GM19372 (cell line): ENCODE data around the gene SRPRB.

ENCODE experiments used
- ATAC-seq: cut with Tn5 transposase; IDR thresholded peaks from one replicate; pipeline ENCODE4 v1.9.1; 2021; ENCODE audit warnings: mild to moderate bottlenecking, low read depth, moderate library complexity; ENCODE audit not compliant: unreplicated experiment

The SRPRB gene

DNA sequence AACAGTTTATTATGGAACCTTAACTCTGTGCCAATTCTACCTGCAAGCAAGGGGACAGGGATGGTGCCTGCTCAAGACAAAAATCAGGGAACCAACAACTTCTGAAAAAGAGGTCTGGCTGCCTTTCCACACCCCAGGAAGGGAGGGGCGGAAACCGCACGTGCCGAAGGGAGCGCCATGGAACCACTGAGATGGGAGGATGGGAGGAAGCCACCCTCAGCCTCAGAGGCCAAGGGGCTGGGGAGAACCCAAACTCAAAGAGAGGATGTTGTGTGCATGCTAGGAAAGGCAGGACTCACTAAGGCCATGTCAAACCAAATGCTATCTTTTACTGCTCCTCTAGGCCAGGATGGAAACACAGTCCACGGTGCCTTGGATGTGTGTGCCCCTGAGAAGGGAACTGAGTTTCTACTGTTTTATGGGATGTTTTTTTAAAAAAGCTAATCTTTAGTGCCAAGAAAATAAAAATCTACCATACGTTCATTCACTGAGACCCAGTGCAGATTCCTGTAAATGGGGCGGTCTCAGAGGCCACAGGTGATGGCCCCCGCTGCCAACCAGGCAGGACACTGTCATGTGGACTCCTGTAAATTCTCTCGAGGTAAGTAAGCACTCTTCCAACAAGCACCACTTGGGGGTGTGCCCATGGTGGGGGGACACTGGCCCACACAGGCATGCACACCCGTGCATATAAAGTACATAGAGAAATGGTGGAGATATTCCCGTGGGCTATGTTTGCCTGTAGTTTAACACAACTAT, 20.5 kb downstream of the SRPRB start:
- no peak for ATAC-seq

DNA sequence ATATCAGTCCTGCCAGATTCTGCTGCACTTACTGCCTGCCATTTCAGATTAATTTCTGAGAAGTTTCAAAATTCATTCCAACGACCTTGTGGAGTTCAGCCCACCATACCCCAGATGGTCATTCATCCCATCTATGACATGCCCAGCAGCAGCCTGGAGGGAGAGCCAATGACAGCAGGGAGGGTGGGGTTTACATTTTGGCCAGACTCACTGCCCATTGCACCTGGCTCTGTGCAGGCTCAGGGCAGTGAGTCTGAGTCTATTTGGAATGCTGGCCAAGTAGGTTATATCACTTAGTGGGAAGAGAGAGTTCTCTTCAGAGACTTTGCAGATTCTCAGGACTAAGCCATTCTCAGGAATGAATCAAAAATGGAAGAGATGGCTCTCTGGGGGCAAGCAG, 21.5 kb downstream of the SRPRB start:
- no peak for ATAC-seq

DNA sequence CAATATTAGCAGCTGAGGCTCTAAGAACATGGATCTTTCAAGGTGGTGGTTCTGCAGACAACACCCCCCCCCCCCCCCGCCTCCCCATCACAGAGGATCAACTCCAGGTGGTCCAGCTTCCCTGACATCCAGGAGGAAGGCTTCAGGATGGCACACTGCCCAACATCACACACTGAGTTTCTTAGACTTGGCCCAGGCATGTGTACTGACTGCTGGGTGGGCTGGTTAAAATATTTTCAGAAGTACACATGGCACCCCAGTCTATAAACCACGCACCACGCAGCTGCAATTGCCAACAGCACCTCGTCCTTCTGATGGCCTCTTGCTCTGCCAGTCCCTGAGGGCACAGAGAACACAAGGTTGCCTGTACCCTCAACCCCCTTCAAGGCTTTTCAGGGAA, 22.1 kb downstream of the SRPRB start:
- no peak for ATAC-seq

DNA sequence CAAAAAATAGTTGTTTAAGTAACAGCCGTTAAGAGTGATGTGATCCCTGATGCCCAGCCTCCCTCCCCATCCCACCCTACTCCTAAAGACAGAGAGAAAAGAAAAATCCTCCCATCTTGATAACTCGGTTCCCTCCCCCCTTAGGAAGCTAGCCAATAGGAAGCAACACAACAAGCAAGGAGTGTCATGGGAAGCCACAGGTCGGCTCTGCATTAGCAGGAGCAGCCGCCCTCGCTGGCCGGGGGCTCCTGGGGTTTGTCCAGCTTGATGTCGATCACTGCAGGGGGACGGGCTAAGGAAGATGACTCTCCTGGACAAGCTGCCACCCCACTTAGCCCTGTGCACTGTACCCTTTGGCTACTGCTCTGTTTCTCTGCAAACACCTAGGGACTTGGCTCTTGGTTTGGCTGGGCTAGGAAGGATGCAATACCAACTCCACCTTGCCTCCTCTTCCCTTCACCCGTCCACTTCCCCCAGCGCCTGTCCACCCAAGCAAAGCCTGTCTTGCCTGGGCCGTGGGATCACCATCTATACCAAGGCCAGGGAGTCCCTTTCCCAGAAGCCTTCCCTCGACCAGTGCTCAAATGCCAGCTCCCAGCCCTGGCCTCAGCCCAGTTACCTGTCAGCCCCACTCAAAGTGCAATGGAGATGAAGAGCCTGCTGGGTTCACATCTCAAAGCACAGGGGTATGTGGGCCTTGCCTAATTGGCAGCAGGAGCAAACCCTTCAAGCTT, 23.1 kb downstream of the SRPRB start:
- ATAC-seq, result no peak

DNA sequence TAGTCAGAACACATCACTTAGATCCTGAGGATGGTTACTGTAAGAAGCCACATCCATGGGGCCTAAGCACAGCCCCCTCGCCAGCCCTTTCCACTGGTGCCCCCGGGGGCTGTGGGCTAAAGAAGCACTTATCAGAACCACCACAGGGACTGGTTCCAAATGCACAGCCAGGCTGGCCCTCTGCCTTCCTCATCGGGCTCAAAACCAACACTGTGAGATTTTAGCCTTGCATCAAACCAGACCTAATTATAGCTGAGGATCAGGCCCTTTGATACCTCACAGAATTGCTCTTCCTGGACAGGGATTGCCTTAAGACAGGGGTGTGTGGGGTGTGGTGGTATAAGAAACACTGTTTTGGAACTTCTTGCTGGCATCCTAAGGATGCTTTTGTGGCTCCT, 23.7 kb downstream of the SRPRB start:
- no peak for ATAC-seq

DNA sequence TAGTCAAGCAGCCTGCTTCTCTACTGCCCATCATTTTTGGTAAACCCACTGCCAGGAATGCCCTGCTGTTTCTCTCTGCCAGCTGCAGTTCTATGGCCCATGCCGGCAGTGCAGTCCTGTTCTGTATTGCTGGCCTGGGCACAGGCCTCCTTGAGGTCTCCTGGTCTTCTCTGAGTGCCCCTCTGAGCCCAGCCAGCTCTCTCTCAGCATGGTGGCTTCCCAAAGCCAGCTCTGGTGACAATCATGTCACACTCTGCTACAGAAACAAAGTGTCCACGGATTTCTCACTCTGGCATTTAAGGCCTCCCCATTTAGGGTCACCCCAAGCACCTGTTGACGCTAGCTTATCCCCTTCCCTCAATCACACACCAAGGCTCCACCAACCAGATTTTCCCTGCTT, 24.5 kb downstream of the SRPRB start:
- no peak for ATAC-seq

DNA sequence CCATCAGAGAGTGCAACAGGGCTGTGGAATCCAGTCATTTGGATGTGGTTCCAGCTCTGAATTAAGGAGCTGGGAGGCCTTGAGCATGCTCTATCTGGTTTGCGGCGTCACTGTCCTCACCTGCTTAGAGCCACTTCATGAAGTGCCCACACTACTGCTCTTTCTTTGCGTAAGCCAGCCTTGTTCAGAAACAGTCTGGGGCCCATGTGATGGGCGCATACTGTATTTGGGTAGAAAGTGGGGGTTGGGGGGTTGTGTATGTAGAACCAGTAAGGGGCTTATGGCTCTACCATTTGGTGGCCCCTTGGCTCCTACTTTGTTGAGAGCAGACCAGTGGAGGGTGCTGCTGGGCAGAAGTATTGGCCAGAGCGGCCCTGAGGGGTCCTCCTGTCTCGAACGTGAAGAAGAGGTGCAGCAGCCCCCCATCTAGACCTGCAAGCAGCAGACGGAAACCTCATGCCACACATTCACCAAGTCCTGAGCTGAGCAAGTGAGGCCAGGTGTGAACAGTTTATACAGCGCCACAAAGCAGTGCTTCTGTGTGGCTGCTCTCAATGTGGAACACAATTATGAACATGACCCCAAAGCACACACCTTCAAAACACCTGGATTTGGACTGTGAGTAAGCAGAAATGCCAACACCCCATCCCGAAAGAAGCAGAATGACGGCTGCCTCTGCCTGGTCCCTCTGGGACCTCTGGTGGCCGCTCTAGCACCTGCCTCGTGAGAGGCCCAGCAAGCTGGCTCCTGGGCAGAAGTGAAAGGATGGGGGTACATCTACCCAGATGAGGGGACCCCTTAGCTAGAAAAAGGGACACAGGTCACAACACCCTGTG, 26.6 kb downstream of the SRPRB start:
- ATAC-seq, result no peak

DNA sequence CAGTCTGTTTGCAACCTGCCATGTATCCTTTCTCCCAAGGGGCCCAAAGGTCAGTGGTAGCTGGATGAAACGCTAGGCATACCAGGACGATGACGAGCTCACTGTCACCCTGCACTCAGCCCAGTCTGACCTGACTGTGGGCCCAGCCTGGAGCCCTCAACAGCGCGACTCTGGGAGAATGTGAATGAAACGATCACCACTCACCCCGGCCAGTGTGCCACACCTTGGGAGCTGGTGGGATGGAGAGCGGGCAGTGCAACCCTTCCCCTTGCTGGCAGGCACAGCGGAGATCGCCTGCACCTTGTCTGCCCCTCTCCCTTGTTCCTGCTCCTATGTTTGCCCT, 27.2 kb downstream of the SRPRB start:
- no peak for ATAC-seq

DNA sequence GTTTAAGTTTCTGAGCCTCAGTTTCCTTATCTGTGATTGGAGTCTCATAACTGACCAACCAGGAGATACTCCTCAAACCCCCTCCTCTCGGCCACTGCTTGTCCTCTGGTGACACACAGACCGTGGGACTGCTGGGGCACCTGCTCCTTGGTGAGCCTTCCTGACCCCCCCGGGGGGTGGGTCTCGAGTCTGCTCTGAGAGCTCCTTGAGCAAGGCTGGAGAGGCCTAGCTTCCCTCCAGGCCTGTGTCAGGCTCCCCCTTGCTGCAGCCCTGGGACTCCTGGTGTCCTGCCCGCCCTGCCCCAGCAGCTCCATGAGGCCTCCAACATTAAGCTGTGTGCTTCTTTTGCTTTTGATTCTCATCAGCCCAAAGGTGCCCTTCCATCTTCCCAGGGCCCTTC, 27.7 kb downstream of the SRPRB start:
- no peak for ATAC-seq

DNA sequence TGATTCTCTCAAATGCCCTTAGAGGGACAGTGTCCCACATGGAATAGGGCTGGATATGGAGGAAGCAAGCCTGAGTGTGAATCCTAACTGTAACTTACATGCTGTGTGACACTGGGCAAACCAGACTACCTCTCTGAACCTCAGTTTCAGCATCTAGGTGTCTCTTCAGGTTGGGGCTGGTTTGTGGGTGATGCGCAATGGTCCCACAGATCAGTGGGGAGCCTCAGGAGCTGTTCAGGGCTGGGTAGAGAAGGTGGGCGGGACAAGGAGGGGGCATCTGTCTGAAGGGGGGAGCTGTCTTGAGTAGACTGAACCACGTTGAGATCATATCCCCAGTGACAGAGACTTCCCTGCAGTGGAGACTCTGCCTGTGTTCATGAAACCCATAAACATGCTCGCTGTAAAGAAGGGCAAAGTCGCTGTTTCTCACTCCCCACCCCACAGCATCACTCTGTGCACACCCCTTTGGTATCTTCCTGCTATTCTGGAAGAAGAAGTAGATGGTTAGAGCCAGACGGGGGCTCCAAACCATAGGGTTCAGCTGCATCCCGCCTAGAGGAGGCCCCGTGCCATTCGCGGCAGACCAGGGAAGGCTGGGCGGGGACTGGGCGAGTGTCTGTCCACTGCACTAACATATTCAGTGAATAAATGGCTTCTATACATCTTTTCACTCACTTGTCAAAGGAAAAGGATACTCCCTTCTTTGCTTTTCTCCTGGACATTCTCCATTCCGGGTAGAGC, 28.4 kb downstream of the SRPRB start:
- ATAC-seq, result no peak

DNA sequence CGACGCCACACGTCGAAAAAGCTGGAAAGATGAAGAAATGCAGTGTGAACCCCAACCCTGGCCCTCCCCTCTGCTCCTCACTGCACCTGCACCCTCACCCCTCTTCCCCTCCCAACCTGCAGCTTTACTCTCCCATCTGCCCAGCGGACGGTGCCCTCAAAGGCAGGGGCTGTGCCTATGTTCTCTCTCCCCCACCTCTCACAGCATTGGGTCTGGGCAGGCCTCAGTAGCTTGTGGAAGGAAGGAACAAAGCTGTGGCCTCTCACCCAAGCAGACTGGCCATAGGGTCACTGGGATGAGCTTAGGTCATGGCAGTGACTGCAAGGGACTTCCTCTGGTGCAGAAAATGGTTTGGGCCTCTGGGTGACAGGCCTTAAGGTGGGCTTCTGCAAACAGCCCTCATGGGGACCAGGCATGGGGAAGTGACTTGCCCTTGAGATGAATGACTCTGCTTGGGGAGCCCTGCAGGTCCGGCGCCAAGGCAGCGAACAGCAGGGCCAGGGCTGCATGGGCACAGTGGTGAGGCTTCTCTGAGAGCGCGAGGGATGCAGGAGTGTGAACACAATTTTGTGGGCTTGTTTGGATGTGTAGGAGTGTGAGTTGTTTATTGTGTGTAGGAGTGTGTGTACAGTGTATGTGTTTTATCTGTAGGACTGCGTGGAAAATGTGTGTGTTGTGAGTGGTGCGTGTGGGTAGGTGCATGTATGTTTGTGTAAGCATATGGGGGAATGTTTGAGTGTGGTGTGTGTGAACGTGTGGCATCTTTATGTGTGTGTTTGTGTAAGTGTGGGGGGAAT, 29.2 kb downstream of the SRPRB start:
- no peak for ATAC-seq

DNA sequence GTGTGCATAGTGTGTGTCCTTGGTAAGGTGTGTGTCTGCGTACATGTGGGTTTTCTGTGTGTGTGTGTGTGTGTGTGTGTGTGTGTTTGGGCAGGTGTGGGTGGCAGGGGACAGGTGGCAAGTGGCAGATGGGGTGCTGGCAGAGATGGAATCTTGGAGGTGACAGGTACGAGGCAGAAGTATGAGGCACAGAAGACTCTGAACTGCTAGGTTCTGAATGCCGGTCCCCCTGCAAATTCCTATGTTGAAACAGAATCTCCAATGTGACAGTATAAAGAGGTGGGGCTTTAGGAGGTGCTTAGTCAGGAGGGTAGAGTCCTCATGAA, 29.8 kb downstream of the SRPRB start:
- no peak for ATAC-seq

DNA sequence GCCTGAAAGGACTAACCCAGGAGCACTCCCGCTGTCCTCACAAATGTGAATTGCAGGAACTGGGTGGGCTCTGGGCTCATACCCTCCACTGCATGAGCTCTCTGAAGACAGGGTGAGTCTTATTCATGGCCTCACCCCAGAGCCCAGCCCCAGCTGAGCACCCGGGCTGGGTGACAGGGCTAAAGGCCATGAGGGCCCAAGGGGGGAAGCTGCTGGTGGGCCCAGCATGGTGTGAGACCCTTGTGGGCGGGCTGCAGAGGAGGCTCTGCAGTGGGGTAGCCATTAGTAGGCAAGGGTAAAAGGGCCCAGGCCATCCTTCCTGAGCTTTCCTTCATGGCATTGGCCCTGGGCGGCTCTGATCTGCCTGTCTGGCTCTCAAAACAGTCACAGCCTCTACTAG, 30.3 kb downstream of the SRPRB start:
- no peak for ATAC-seq

DNA sequence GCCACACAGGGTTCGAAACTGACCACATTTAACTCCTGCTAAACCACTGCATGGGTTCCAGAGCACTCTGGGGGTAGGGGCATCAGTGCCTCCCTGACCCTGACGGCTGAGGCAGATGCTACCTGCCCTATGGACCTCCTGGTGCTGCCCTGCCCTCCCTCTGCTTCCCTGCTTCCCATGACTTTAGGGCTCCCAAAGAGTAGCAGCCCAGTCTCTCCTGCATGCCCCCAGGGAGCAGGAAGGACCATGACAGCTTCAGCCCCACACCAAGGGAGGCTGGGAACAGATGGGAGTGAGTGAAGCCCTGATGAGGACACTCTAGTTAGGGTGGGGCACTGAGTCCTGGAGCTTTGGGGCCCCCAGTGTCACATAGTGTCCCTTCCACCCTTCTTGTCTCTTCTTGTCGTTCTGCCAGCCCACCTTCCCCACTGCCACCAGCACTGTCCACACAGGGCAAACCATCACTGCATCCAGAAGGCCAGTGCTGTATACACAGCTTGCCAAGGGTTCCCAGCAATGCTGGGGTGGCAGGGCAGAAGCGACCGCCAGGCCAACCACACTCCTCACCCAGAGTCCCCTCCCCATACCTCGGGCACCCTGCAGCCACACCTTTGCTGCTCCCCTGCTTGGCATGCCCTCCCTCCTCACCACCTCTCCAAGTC, 31.0 kb downstream of the SRPRB start:
- no peak for ATAC-seq

DNA sequence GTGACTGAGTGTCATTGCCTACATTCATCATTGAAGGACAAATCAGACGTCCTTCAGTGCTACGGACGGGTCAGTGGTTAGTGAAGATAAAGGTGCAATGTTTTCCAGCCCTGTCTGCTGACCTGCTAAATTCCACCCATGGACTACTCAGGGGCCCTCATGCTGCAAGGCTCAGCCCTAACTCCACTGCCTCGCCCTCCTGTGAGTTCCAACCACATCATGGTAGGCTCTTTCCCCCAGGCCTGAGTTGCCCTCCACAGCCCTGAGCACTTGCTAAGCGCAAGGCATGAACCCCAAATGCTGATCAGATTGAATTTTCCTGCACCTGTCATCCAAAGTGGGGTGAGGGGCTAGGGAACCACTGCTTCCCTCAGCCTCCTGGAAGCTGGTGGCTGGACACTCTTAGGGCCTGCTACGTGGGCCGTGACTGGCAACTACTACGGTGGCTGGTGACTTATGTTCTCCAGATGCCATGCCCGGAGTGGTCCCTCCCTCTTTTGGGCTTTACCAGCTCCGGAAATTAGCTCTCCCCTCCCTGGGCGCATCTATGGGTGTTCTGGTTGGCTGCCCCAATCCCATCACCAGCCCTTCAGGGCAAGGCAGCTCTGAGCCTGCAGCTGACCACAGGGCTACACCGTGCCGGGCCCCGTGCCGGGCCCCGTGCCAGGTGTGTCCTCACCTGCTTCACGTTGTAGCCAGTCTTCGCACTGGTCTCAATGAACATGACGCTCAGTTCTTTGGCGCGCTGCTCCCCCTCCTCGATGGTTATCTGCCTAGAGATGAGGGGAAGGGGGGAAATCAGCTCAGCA, 32.1 kb downstream of the SRPRB start:
- no peak for ATAC-seq

DNA sequence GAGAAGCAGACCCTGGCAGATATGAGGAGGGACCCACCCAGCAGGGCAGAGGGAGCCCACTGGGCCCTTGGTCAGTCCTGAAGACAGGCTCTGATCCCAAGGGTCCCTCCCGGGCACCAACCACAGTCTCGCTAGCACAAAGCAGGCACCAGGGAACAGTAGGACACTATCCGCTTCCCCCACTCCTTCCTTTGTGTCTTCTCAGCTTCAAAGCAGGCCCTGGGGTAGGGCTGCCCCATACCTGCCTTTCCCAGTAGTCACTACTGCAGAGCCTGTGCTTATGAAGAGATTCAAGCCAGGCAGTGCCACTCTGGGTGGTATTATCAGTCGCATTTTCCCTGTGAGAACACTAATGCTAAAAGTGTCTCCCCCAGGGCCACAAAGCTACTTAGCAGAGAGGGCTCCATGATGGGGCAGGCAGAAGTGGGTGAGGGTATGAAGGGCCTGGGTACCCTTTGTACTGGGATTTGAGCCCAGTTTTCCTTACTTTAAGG, 32.7 kb downstream of the SRPRB start:
- no peak for ATAC-seq

DNA sequence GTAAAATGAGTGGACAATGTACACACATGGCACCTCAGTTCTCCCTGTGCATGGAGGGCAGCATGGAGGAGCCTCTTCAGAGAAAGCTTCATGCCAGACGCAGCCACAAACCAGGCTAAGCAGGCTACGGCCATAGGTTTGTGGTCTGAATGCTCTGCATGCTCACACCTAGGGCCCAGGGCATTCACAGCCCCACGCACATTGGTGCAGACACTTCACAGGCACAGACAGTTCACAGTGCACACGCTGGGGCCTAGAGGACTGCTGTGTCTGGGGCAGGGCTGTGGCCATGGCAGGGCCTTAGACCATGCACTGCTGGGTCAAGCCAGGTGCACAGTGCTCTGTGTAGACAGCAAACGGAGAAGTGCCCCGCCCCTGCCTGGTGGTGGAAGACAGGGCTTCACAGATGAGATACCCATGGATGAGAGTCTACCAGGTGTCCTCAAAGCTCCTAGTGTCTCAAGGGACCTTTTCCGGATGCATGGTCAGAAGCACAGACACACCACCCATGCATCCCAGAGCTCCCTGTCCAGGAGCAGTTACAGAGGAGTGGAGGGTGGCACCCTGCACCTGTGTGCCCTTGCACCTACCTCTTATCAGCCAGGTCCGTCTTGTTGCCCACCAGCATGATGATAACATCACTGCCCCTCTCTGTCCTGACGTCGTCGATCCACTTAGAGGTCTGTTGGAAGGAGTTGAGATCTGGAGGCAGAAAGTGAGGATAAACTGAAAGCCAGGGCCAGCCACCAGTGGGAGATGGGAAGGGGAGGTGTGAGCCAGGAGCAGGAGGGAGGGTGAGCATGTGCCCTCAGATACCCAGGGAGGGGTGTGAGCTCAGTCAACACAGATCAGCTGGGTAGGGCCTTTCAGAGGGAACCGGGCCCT, 33.5 kb downstream of the SRPRB start:
- no peak for ATAC-seq
